GM10266 (cell line): Measurements from ENCODE around the gene PASK.

Experiments
- DNase-seq: peaks from one replicate; pipeline ENCODE4 v3.0.0; 2012; ENCODE audit errors: extremely low spot score
- TF ChIP-seq, protein P1 (sequence below): IDR thresholded peaks from 2 replicates; pipeline ENCODE4 v1.5.1; 2012; ENCODE audit warnings: mild to moderate bottlenecking, low read depth; ENCODE audit not compliant: control insufficient read depth, insufficient read depth; ENCODE audit errors: missing control alignments

Gene PASK

DNA sequence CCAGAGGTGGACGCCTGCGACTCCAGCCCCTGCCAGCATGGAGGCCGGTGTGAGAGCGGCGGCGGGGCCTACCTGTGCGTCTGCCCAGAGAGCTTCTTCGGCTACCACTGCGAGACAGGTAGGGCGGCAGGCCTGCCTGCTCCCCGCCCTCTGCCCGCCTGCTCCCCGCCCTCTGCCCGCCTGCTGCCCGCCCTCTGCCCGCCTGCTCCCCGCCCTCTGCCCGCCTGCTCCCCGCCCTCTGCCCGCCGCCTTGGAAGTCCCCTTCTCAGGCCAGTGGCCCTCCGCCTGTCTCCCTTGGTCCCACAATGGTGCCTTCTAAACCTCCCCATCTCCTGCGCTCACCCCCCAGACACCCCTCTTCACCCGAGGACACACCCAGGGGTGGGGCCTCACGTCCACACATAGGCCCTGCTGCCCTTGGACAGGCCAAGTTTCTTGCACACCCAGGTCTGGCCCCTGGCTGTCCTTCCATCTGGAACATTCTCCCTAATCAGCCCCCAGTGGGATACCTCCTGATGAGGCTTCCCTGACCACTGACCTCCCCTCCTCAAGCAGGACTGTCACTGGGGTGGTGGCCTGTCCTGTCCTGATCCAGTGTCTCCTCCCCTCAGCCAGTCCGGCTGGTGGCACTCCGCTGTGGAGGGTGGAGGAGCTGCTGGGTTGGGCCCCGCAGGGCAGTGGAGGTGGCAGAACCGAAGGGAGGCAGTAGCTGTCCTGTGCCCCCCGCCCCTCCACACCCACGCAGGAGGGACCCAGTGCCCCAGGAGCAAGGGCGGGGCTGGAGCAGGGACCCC lies 85.1 kb downstream of the PASK start:
- DNase-seq = peak; percentile 72
- TF ChIP-seq, protein P1, sequence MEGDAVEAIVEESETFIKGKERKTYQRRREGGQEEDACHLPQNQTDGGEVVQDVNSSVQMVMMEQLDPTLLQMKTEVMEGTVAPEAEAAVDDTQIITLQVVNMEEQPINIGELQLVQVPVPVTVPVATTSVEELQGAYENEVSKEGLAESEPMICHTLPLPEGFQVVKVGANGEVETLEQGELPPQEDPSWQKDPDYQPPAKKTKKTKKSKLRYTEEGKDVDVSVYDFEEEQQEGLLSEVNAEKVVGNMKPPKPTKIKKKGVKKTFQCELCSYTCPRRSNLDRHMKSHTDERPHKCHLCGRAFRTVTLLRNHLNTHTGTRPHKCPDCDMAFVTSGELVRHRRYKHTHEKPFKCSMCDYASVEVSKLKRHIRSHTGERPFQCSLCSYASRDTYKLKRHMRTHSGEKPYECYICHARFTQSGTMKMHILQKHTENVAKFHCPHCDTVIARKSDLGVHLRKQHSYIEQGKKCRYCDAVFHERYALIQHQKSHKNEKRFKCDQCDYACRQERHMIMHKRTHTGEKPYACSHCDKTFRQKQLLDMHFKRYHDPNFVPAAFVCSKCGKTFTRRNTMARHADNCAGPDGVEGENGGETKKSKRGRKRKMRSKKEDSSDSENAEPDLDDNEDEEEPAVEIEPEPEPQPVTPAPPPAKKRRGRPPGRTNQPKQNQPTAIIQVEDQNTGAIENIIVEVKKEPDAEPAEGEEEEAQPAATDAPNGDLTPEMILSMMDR = no peak

DNA sequence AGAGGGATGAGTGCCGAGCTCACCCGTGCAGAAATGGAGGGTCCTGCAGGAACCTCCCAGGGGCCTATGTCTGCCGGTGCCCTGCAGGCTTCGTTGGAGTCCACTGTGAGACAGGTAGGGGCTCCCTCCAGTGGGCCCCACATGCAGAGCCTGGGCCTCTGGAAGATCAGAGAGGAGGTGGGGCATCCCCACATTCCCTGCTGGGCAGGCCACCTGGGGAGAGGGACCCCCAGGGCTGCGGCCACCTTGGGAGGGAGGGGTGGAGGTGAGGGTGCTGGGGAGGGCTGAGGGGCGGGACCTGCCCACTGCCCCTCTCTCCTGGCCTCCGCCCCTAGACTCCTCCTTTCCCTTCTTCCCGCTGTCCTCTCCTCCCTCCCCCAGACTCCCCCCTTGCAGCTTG lies 85.7 kb downstream of the PASK start:
- no peak for DNase-seq

DNA sequence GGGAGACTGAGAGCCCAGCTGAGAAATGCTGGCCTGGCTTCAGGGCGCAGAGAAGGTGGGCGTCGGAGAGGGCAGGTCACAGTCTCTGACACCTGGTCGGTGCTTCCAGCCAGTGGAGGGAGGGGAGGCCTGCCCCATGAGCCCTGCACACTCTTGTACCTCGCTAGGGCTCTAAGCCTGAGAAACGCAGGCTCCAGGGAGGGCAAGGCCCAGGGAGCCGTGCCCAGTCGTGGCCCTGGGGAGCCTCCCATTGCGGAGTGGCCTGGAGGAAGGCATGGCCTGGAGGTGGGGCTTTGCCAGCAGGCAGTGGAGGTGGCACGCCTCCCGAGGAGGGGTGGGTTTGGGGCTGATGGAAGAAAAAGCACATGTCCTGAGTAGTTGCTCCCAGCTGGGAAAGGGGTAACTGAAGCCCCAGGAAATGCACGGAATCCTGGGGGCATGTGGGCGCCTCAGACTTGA lies 86.2 kb downstream of the PASK start:
- TF ChIP-seq, protein P1 = no peak
- no peak for DNase-seq

More for the DNA sequence above, 85.7 kb downstream of the PASK start:
- TF ChIP-seq, protein P1 = no peak

DNA sequence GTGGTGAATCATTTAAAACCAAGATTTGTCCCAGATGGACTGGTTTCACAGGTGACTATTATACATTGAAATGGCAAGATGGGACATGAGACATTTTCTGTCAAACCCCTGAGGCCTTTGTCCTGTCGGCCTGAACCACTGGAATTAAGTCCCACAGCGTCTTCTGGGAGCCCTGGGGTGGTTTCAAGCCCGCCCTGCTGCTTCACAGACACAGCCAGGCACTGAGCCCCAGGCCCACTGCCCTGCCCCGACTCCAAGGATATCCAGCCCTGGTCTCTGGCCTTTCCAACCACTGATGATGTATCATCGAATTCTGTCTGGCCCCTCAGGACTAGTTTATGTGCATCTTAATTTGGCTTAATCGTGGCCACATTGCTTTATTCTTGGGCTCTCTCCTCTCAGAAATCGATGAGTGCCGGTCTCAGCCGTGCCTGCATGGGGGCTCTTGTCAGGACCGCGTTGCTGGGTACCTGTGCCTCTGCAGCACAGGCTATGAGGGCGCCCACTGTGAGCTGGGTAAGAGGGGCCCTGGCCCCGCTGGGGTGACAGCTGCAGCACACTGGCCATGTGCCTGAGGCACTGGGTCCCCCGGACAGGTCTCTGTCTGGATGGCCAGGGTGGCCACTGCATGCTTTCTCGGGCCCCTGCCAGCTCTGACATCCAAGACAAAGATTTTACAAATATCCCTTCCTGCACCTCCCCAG lies 86.7 kb downstream of the PASK start:
- TF ChIP-seq, protein P1 = no peak
- no peak for DNase-seq

DNA sequence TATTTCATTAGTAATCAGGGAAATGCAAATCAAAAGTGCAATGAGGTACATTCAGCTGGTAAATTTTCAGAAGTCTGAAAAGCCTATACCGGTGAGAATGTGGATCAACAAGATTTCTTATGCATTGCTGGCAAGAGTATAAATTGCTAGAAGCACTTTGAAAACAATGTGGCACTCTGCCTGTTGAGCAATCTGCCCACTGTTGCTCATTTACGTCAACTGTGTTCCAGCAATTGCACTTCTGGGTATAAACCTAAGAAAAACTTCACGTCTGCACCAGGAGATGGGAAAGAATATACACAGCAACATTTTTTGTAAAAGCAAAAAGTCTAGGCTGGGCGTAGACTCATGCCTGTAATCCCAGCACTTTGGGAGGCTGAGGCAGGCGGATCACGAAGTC lies 88.0 kb downstream of the PASK start:
- TF ChIP-seq, protein P1 = no peak
- DNase-seq = no peak
